ENCODE data around the gene ASB18.

ASB18 gene

DNA sequence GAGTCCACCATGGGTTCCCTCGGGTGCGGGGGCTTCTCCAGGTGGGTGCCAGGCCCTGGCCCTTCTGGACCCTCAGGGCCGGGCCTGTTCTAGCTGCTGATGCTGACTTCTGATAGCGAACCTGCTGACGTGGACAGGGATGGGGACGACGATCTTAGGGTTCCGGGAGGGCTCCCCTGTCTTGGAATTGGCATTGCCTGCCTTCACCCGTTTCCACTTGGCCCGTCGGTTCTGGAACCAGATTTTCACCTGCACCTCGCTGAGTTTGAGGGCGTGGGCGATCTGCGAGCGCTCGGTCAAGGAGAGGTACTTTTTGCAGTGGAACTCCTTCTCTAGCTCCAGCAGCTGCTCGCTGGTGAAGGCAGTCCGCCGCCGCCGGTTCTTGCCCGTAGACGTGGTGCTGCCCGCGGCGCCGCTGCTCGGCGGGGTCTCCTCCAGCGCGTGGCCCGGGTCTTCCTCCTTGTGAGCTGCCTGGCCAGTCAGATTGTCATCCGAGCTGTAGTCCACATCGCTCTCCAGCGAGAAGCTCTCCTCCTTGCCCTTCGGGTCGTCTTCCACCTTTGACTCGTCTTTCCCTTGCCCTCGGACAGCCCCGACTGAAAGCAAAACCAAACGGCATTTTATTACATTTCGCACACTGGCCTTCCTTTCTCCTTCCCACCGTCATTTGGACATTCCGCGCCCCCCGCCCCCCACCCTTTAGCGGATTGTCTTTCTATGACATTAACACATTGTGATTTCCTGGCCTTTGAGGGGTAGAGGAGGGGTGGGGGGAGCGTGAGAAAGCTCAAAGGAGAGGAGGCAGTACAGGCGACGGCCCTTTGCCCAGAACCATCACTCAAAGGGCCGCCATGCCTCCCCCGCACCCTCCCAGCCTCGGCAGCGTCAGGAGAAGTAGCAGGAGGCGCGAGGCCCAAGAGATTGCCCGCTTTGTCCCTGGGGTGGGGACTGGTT, 98.1 kb downstream of the ASB18 start:
- TF ChIP-seq, protein P1, sequence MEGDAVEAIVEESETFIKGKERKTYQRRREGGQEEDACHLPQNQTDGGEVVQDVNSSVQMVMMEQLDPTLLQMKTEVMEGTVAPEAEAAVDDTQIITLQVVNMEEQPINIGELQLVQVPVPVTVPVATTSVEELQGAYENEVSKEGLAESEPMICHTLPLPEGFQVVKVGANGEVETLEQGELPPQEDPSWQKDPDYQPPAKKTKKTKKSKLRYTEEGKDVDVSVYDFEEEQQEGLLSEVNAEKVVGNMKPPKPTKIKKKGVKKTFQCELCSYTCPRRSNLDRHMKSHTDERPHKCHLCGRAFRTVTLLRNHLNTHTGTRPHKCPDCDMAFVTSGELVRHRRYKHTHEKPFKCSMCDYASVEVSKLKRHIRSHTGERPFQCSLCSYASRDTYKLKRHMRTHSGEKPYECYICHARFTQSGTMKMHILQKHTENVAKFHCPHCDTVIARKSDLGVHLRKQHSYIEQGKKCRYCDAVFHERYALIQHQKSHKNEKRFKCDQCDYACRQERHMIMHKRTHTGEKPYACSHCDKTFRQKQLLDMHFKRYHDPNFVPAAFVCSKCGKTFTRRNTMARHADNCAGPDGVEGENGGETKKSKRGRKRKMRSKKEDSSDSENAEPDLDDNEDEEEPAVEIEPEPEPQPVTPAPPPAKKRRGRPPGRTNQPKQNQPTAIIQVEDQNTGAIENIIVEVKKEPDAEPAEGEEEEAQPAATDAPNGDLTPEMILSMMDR (IDR thresholded peaks at IDR 0.05; ENCODE audit: low read depth, low read length) = no peak
- DNase-seq (ENCODE audit: extremely low read depth, low read depth) = no peak

DNA sequence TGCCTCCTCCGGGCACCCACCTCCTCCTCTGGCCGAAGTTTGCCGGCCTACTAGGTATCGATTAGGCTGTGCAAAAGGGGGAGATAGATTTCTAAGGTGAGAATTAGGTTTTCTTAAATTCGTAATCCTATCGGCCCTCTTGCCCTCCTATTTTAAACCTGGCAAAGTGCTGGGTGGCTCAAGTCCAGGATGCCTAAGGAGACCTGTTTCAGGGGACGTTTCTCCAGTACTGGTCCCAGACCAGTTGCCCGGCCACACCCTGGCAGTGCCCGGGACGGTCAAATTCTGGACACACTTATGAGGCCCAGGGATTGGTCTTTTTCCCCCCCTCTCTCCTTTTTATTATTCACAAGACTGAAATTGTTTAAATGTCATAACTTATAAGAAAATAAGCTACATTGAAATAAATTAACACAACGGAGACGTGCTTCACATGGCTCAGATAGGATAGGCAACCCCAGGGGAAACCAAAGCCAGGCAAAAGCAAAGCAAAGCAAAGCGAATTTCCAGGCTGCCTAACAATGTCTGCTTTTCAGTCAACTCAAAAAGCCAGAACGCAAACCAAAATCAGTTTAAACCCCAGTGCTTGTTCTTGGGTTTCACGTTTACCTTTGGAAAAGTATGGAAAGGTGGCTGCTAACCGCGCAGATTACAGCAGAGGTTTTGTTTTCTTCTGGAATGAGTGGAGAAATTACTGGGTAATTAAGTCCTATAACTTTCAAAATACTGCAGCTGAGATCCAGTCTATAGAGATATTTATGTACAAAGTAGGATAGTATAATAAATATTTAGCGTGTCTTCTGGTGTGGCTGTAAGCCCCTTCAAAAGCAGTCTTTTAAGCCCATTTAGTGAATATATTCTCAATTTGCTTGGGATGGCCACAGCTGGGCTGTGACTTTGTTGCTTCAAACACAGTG, 99.0 kb downstream of the ASB18 start:
- TF ChIP-seq, protein P1 (IDR thresholded peaks at IDR 0.05; ENCODE audit: low read depth, low read length) = no peak
- no peak for DNase-seq (ENCODE audit: extremely low read depth, low read depth)

DNA sequence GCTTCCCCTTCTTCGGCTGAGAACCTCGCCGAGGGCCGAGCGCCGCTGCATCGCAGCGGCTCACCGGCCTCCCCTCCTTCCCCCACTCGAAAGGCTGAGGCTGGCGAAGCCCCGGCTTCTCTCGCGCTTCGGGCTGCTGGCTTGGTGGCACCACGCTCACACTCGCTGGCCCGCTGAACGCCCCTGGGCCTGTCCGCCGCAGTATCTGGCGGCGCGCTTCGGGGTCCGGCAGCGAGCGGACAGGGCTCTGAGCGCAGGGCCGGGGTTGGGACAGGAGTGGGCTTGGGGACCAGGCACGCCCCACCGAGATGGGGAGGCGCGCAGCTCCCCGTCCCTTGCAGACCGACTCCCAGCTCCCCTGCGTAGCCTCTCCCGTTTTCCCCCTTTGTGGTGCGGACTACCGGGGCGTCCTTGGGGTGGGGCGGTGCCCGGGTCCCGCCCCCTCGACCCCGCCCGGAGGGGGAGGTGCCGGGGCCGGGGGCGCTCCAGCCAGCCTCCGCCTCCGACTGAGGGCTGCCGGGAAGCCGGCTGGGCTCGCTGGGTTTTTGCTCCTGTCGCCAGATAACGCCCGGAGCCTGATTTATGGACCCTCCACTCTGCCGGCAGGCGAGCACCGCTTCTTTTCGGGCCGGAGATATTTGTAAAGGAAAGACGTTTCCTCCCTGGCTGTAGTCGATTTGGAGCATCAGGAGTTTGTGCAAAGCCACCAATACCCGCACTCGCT, 99.8 kb downstream of the ASB18 start:
- DNase-seq (ENCODE audit: extremely low read depth, low read depth) = no peak
- TF ChIP-seq, protein P1 (IDR thresholded peaks at IDR 0.05; ENCODE audit: low read depth, low read length) = no peak

DNA sequence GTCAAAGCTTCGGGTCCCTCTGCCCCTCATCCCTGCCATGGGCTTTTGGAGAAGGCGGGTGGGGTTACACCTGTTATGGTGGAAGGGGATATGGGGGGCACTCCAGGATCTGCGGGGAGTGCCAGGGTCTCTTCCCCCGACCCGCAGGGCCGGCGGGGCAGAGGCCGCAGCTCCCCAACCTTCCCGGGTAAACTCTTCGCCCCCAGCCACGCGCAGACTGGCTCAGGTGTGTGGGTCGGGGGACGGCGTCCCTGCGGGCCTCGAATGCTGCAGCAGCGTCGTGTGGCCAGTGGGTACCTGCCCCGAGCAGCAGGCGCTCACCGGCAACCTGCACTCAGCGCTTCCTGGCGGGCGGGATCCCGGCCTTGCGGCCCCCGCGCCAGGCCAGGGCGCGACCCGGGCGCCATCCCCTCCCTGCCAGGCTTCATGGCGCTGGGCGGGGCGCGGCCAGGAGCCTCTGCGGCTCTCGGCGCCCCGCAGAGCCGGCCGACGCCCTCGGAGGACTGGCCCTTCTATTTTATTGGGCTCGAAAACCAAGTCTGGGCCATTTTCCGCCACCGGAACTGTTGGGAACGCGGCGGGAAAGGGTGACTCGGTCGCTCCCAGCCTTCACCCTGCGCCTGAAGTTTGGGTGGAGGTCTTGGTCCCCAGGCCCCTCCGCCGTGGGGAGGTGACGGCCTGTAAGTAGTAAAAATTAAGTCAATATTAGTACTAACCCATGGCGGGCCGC, 100.6 kb downstream of the ASB18 start:
- no peak for DNase-seq (ENCODE audit: extremely low read depth, low read depth)
- TF ChIP-seq, protein P1 (IDR thresholded peaks at IDR 0.05; ENCODE audit: low read depth, low read length) = no peak

DNA sequence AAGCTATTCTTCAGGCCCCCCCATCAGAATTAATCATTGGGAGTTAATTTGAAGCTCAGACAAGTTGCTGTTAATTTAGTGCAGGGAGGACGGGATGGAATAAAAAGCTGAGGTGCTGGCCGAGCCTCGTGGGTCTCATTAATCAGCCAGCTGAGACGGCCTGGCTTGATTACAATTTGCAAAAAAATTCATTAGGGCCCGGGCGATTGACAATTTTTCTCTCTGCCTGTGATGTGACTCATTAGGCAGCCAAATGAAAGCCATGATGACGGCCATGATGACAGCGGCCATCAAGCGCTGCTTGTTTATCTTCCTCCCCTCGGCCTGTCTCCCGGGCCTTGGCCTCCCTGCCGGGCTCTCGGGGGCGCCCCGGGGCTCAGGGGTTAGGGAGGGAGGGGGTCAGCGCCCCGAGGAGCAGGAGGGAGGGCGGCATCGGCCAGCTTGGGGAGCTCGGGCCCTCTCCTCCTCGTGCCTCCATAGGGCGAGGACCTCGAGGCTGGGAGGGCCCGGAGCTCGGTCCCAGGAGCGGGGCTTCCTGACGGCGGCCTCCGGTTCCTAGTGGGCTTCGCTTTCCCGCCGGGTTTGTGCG, 101.2 kb downstream of the ASB18 start:
- TF ChIP-seq, protein P1 (IDR thresholded peaks at IDR 0.05; ENCODE audit: low read depth, low read length) = no peak
- DNase-seq (ENCODE audit: extremely low read depth, low read depth) = no peak

Measured in AG09319 (cell line).